HCT116 (cell line): Measurements from ENCODE around the gene ZAR1L. TPM values are rescaled to one million over a fixed set of nuclear protein-coding genes. Genes with fewer than 3 reads are reported as not detected.

Source experiments
- ATAC-seq: fragments of 200-7000 bp; cut with Tn5 transposase; 2 replicates; pipeline ENCODE4 v1.9.1; 2020; ENCODE audit warnings: mild to moderate bottlenecking, moderate library complexity
- BruUV-seq: library from RNA; stranded (reverse); fragments of 400-500 nt; replicated peaks from 2 replicates; lab custom pipeline; 2021; lab: Mats Ljungman, UMichigan
- CTCF ChIA-PET: fragments of 300-600 bp; sonication (Branson Sonifier 250); formaldehyde crosslinking; loops from one replicate; lab custom pipeline; 2021; ENCODE audit warnings: antibody characterized with exemption; lab: Charles Lee
- POLR2A ChIA-PET: fragments of 300-600, 350-600 bp; sonication (Branson Sonifier 250); formaldehyde crosslinking; loops from one replicate; lab custom pipeline; 2021; ENCODE audit warnings: antibody characterized with exemption; lab: Charles Lee
- RAD21 ChIA-PET, 2 experiments: fragments of 300-600 bp; sonication (Branson Sonifier 250); formaldehyde crosslinking; loops; one replicate each; lab custom pipeline; 2023; ENCODE audit warnings: low total read pairs in 2 of 2; ENCODE audit not compliant: uncharacterized antibody in 2 of 2, unreplicated experiment in 2 of 2, low non-redundant PET in 1 of 2; lab: Charles Lee
- DNase-seq: peaks from one replicate; pipeline ENCODE4 v3.0.0-alpha.2; 2010; ENCODE audit warnings: low read depth, low spot score
- H2AFZ ChIP-seq: fragments of 200-600 bp; shearing (Covaris generic), sonication (generic); 2 replicates; pipeline ENCODE4 v1.6.1; 2017; ENCODE audit warnings: low read depth, mixed run types, mixed read lengths, antibody characterized with exemption, low read length; ENCODE audit not compliant: poor library complexity, severe bottlenecking
- H3K27ac ChIP-seq: 2 replicates; pipeline ENCODE4 v1.5.1; 2012; ENCODE audit warnings: low read depth, low read length
- H3K27me3 ChIP-seq: fragments of 200-600 bp; sonication (generic); 2 replicates; pipeline ENCODE4 v1.6.1; 2016; ENCODE audit warnings: mixed run types, low read length, mixed read lengths; ENCODE audit not compliant: insufficient read depth
- H3K36me3 ChIP-seq, 2 experiments: fragments of 200-500 bp in 1 of 2; fragments of 200-600 bp in 1 of 2; sonication (Bioruptor generic) in 1 of 2; sonication (generic) in 1 of 2; 2 replicates each; pipeline versions ENCODE4 v1.5.1 to v1.6.1; 2014 to 2016; ENCODE audit warnings: low read length in 2 of 2, inconsistent platforms in 1 of 2, mixed read lengths in 1 of 2, mixed run types in 1 of 2; ENCODE audit not compliant: insufficient read depth in 2 of 2, control insufficient read depth in 1 of 2
- H3K4me1 ChIP-seq, 2 experiments: fragments of 200-600 bp in 1 of 2; sonication (generic) in 1 of 2; 2 replicates each; pipeline versions ENCODE4 v1.5.1 to v1.6.1; 2012 to 2017; ENCODE audit warnings: low read length in 2 of 2, inconsistent platforms in 1 of 2, mild to moderate bottlenecking in 1 of 2, mixed read lengths in 1 of 2, mixed run types in 1 of 2, moderate library complexity in 1 of 2; ENCODE audit not compliant: insufficient read depth in 2 of 2, control insufficient read depth in 1 of 2
- H3K4me2 ChIP-seq: fragments of 200-600 bp; sonication (generic); 2 replicates; pipeline ENCODE4 v1.6.1; 2017; ENCODE audit warnings: mixed run types, low read length, mixed read lengths
- H3K4me3 ChIP-seq, 2 experiments: fragments of 200-600 bp in 1 of 2; sonication (generic) in 1 of 2; replicated peaks in 1 of 2; 2 replicates each; pipeline ENCODE4 v1.5.1; 2011 to 2016; ENCODE audit warnings: low read length in 2 of 2, control low read depth in 1 of 2, low read depth in 1 of 2, mild to moderate bottlenecking in 1 of 2, mixed read lengths in 1 of 2, mixed run types in 1 of 2
- H3K79me2 ChIP-seq: fragments of 200-600 bp; sonication (generic); 2 replicates; pipeline ENCODE4 v1.6.1; 2017; ENCODE audit warnings: mild to moderate bottlenecking, mixed run types, low read length, moderate library complexity, mixed read lengths; ENCODE audit not compliant: insufficient read depth
- H3K9ac ChIP-seq: fragments of 200-600 bp; sonication (generic); 2 replicates; pipeline ENCODE4 v1.6.1; 2016; ENCODE audit warnings: low read length, mixed read lengths
- H3K9me2 ChIP-seq: fragments of 200-600 bp; sonication (generic), shearing (Covaris generic); 2 replicates; pipeline ENCODE4 v1.6.1; 2017; ENCODE audit warnings: mixed run types, mild to moderate bottlenecking, moderate library complexity; ENCODE audit not compliant: insufficient read depth
- H3K9me3 ChIP-seq, 2 experiments: fragments of 200-500 bp in 1 of 2; fragments of 200-600 bp in 1 of 2; sonication (Bioruptor generic) in 1 of 2; sonication (generic) in 1 of 2; 2 replicates each; pipeline ENCODE4 v1.6.1; 2014 to 2017; ENCODE audit warnings: low read length in 2 of 2, mixed read lengths in 2 of 2, inconsistent platforms in 1 of 2, low read depth in 1 of 2, mild to moderate bottlenecking in 1 of 2, mixed run types in 1 of 2, moderate library complexity in 1 of 2; ENCODE audit not compliant: control insufficient read depth in 1 of 2, insufficient read depth in 1 of 2
- H4K20me1 ChIP-seq: fragments of 200-600 bp; sonication (generic), shearing (Covaris generic); 2 replicates; pipeline ENCODE4 v1.6.1; 2017; ENCODE audit warnings: mixed run types, mild to moderate bottlenecking, moderate library complexity; ENCODE audit not compliant: insufficient read depth
- CBX3 ChIP-seq: IDR thresholded peaks from 2 replicates; pipeline ENCODE4 v1.6.1; 2012; ENCODE audit warnings: low read depth
- EGR1 ChIP-seq: IDR thresholded peaks from 2 replicates; pipeline ENCODE4 v1.6.1; 2012; ENCODE audit warnings: low read depth
- EZH2 ChIP-seq: fragments of 200-600 bp; sonication (generic); IDR thresholded peaks from 2 replicates; pipeline ENCODE4 v1.6.1; 2017; ENCODE audit warnings: antibody characterized with exemption, mixed run types
- JUND ChIP-seq: IDR thresholded peaks from 2 replicates; pipeline ENCODE4 v1.6.1; 2012
- POLR2A ChIP-seq: IDR thresholded peaks from 2 replicates; pipeline ENCODE4 v1.7.0; 2011; ENCODE audit warnings: borderline replicate concordance; ENCODE audit not compliant: insufficient read depth, insufficient read length; ENCODE audit errors: extremely low read depth
- RAD21 ChIP-seq: IDR thresholded peaks from 2 replicates; pipeline ENCODE4 v1.6.1; 2012; ENCODE audit warnings: low read depth, mild to moderate bottlenecking
- SIN3A ChIP-seq: IDR thresholded peaks from 2 replicates; pipeline ENCODE4 v1.6.1; 2012; ENCODE audit warnings: low read depth
- SP1 ChIP-seq: IDR thresholded peaks from 2 replicates; pipeline ENCODE4 v1.6.1; 2012; ENCODE audit warnings: low read depth
- SRF ChIP-seq: IDR thresholded peaks from 2 replicates; pipeline ENCODE4 v1.6.1; 2012; ENCODE audit warnings: low read depth
- ZNF274 ChIP-seq: fragments of 200-500 bp; sonication (Bioruptor generic); IDR thresholded peaks from 2 replicates; pipeline ENCODE4 v1.6.1; 2014; ENCODE audit warnings: mild to moderate bottlenecking, low read depth, low read length, inconsistent platforms
- intact Hi-C: fragments of 100-400 bp; cut with micrococcal nuclease; formaldehyde crosslinking; loops from 2 replicates; pipeline ENCODE4 v1.10.0; 2022
- total RNA-seq: library from RNA; stranded (reverse); gene quantifications from one replicate; pipeline ENCODE4 v1.2.1, GENCODE V29; 2021; ENCODE audit not compliant: unreplicated experiment
- TF ChIP-seq, protein P1 (sequence below): IDR thresholded peaks from 2 replicates; pipeline ENCODE4 v1.6.1; 2011; ENCODE audit warnings: mild to moderate bottlenecking, low read length, moderate library complexity; ENCODE audit not compliant: insufficient replicate concordance; ENCODE audit errors: extremely low read depth
- TF ChIP-seq, protein P2 (sequence below), 3 experiments: fragments of 200-600 bp in 1 of 3; sonication (generic) in 1 of 3; IDR thresholded peaks in 2 of 3; conservative IDR thresholded peaks in 1 of 3; 2 replicates each; pipeline ENCODE4 v1.5.1; 2012 to 2017; ENCODE audit warnings: low read depth in 2 of 3, low read length in 2 of 3, antibody characterized with exemption in 1 of 3, borderline replicate concordance in 1 of 3, control low read depth in 1 of 3, mild to moderate bottlenecking in 1 of 3, mixed read lengths in 1 of 3, mixed run types in 1 of 3, moderate library complexity in 1 of 3; ENCODE audit not compliant: insufficient read depth in 1 of 3
- TF ChIP-seq, protein P3 (sequence below): IDR thresholded peaks from 2 replicates; pipeline ENCODE4 v1.6.1; 2012
- TF ChIP-seq, protein P4 (sequence below): IDR thresholded peaks from 2 replicates; pipeline ENCODE4 v1.6.1; 2012

ZAR1L gene
- total RNA-seq, 1 experiment from 2014 or later: 0.15 TPM

DNA sequence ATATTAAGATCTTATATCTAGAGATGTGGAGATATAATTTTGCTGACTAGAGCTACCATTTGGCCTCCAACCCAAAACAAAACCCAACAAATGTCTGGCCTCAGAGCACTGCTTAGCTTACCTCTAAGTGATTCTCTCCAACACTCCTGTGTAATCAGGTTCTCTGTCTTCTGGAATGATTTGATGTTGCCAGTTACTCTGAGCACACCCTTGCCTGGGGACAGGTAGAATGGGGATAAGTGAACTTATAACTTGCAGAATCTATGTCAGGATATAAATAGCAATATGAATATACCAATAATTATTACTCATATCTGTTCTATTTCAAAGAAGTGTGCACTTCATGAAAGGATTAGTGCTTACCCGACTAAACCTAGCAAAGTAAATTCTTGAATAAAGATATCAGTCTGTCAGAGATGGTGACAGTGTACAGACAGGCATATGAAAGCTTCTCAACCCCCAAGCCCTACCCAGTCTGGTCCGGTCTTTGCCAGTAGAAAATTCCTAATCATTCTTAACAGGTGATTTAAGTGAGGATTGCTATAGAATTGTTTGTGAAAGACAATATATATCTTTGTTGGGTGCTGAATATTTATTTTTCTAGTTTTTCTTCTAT lies 33.0 kb downstream of the ZAR1L start:
- Histone ChIP-seq H2AFZ (no peak overlapping the region), H3K27ac (no peak overlapping the region), H3K27me3 (no peaks in the 10 kb centered on the region), H3K4me1 (peaks cover 13 to 14% of the 10 kb centered on the region in 2 experiments), H3K9me2 (no peaks in the 10 kb centered on the region; the same call in 1 of the 2 replicates), H3K4me2 (no peak overlapping the region), H3K79me2 (no peaks in the 10 kb centered on the region), H3K4me3 (no peak overlapping the region), H3K9me3 (no peaks in the 10 kb centered on the region), H4K20me1 (no peaks in the 10 kb centered on the region), H3K9ac (no peak overlapping the region), H3K36me3 (no peaks in the 10 kb centered on the region)
- DNase-seq: no peak
- POLR2A ChIA-PET: no interaction called here
- CTCF ChIA-PET: no interaction called here
- no TSS peak for BruUV-seq
- no peak for ATAC-seq
- TF ChIP-seq, protein P1, sequence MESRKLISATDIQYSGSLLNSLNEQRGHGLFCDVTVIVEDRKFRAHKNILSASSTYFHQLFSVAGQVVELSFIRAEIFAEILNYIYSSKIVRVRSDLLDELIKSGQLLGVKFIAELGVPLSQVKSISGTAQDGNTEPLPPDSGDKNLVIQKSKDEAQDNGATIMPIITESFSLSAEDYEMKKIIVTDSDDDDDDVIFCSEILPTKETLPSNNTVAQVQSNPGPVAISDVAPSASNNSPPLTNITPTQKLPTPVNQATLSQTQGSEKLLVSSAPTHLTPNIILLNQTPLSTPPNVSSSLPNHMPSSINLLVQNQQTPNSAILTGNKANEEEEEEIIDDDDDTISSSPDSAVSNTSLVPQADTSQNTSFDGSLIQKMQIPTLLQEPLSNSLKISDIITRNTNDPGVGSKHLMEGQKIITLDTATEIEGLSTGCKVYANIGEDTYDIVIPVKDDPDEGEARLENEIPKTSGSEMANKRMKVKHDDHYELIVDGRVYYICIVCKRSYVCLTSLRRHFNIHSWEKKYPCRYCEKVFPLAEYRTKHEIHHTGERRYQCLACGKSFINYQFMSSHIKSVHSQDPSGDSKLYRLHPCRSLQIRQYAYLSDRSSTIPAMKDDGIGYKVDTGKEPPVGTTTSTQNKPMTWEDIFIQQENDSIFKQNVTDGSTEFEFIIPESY: no peak
- TF ChIP-seq EZH2: no peak
- TF ChIP-seq JUND: no peak
- no peak for TF ChIP-seq EGR1
- TF ChIP-seq, protein P2, sequence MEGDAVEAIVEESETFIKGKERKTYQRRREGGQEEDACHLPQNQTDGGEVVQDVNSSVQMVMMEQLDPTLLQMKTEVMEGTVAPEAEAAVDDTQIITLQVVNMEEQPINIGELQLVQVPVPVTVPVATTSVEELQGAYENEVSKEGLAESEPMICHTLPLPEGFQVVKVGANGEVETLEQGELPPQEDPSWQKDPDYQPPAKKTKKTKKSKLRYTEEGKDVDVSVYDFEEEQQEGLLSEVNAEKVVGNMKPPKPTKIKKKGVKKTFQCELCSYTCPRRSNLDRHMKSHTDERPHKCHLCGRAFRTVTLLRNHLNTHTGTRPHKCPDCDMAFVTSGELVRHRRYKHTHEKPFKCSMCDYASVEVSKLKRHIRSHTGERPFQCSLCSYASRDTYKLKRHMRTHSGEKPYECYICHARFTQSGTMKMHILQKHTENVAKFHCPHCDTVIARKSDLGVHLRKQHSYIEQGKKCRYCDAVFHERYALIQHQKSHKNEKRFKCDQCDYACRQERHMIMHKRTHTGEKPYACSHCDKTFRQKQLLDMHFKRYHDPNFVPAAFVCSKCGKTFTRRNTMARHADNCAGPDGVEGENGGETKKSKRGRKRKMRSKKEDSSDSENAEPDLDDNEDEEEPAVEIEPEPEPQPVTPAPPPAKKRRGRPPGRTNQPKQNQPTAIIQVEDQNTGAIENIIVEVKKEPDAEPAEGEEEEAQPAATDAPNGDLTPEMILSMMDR (IDR thresholded peaks at IDR 0.05 in 2 of 3, conservative IDR thresholded peaks at IDR 0.05 in 1 of 3; ENCODE audit: borderline replicate concordance in 1 of 3, insufficient read depth in 1 of 3, low read depth in 2 of 3, low read length in 2 of 3): no peak
- no peak for TF ChIP-seq SP1
- no peak for TF ChIP-seq POLR2A
- TF ChIP-seq, protein P3, sequence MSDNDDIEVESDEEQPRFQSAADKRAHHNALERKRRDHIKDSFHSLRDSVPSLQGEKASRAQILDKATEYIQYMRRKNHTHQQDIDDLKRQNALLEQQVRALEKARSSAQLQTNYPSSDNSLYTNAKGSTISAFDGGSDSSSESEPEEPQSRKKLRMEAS: no peak
- TF ChIP-seq ZNF274: no peak
- TF ChIP-seq SRF: no peak
- TF ChIP-seq RAD21: no peak
- TF ChIP-seq SIN3A: no peak
- TF ChIP-seq CBX3: no peak
- TF ChIP-seq, protein P4, sequence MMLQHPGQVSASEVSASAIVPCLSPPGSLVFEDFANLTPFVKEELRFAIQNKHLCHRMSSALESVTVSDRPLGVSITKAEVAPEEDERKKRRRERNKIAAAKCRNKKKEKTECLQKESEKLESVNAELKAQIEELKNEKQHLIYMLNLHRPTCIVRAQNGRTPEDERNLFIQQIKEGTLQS: no peak
- RAD21 ChIA-PET: no interaction called here
- intact Hi-C loops: no loop called here
